ENCODE data around the gene PIK3C2A.
"Not testable (repeated sequence)": the region's sequence is repeated elsewhere in the genome, so short reads cannot be mapped to it uniquely, and the experiment has no call there.

PIK3C2A gene

GRCh38 chr11:17207317-17208256 lies at the start of gene PIK3C2A:
Gene PIK3C2A, minus strand, starts transcription at chr11:17207986. Its CDS starts 38,245 bp downstream, at chr11:17169741.
- peak; percentile 95 to 96 for DNase-seq

GRCh38 chr11:17257196-17257595 lies 49.4 kb upstream of the PIK3C2A start:
- DNase-seq: no peak

- no peak for DNase-seq
Observed at GRCh38 chr11:17256512-17256911, 48.7 kb upstream of the PIK3C2A start.

GRCh38 chr11:17252704-17253103 lies 44.9 kb upstream of the PIK3C2A start:
- no peak for DNase-seq

GRCh38 chr11:17250561-17251350 lies 43.0 kb upstream of the PIK3C2A start:
- DNase-seq: no peak

GRCh38 chr11:17244046-17244445 lies 36.3 kb upstream of the PIK3C2A start:
- DNase-seq: no peak

- not testable (repeated sequence) for DNase-seq
Observed at GRCh38 chr11:17242954-17243353, 35.2 kb upstream of the PIK3C2A start.

GRCh38 chr11:17240780-17241179 lies 33.0 kb upstream of the PIK3C2A start:
- DNase-seq: no peak

- DNase-seq: not testable (repeated sequence)
Observed at GRCh38 chr11:17239927-17240326, 32.1 kb upstream of the PIK3C2A start.

- DNase-seq: no peak
Observed at GRCh38 chr11:17238377-17238776, 30.6 kb upstream of the PIK3C2A start.

- DNase-seq: no peak
Observed at GRCh38 chr11:17233101-17233500, 25.3 kb upstream of the PIK3C2A start.

GRCh38 chr11:17230867-17231851 lies 23.4 kb upstream of the PIK3C2A start:
- DNase-seq: peak; percentile 32 to 37

- no peak for DNase-seq
Observed at GRCh38 chr11:17229481-17230152, 21.8 kb upstream of the PIK3C2A start.

GRCh38 chr11:17228186-17228925 lies 20.6 kb upstream of the PIK3C2A start:
- not testable (repeated sequence) for DNase-seq

- no peak for DNase-seq
Observed at GRCh38 chr11:17224727-17225126, 16.9 kb upstream of the PIK3C2A start.

GRCh38 chr11:17221968-17222367 lies 14.2 kb upstream of the PIK3C2A start:
- no peak for DNase-seq

GRCh38 chr11:17219016-17219415 lies 11.2 kb upstream of the PIK3C2A start:
- DNase-seq: no peak

GRCh38 chr11:17218403-17218802 lies 10.6 kb upstream of the PIK3C2A start:
- no peak for DNase-seq

GRCh38 chr11:17217401-17217800 lies 9.6 kb upstream of the PIK3C2A start:
- DNase-seq: no peak

GRCh38 chr11:17214338-17214737 lies 6.6 kb upstream of the PIK3C2A start:
- no peak for DNase-seq

GRCh38 chr11:17211286-17211685 lies 3.5 kb upstream of the PIK3C2A start:
- DNase-seq: no peak

Measured in activated CD4-positive, alpha-beta T cell treated with anti-CD3 and anti-CD28 coated beads for 4 hours (primary cell).